Posterior cingulate gyrus (tissue), 11 donors: ENCODE data around the gene TMEM9.
A peak's percentile ranks its signal among the peaks of the same experiment; 100 is the strongest.

ENCODE experiments used
- DNase-seq, 10 donors: peaks; one replicate each; pipeline versions ENCODE4 v3.0.0 to v3.0.0-alpha.2; 2020 to 2021; ENCODE audit warnings: mixed read lengths in 3 of 10
- intact Hi-C: fragments of 100-400 bp; cut with DNase I; formaldehyde crosslinking; loops from one replicate; pipeline ENCODE4 v1.15.1; 2023

Gene TMEM9

DNA sequence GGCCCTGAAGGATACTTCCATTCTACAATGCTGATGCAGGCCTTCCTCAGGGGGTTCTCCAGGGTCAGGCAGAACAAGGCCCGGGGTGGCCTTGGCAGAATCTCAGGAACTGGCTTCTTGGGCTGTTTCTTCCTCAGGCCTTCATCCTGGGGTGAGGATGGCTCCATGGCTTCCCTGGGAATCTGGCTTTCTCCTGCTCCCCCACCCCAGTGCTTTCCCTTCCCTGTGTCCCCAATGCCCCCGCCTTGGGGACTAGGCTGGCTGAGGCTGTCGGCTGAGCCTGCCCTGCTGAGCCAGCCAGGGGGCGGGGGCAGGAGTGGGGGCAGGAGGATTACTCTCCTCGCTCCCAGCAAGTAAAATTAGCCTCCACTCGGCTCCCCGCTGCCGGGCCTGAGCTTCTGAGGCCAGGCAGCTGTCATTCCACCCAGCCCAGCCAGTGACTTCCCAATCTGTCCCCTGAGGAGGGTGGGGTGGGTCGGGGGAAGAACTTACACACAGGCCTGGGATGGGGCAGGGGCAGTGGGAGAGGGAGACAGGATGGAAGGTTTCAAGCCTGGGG is 42.0 kb downstream of the TMEM9 start, which contains the start of gene CACNA1S:
CACNA1S (minus strand) TSS at position 254 of the 559 bp plus-strand sequence; CDS start at position 167, 87 bp downstream.
- peak in 2 of 10 donors; percentile 37 to 61 for DNase-seq
- intact Hi-C loops, result loop anchor here (5.0 to 10.0 kb wide), 2 partner anchors 67 to 140 kb away; no protein-coding TSS in a partner anchor

DNA sequence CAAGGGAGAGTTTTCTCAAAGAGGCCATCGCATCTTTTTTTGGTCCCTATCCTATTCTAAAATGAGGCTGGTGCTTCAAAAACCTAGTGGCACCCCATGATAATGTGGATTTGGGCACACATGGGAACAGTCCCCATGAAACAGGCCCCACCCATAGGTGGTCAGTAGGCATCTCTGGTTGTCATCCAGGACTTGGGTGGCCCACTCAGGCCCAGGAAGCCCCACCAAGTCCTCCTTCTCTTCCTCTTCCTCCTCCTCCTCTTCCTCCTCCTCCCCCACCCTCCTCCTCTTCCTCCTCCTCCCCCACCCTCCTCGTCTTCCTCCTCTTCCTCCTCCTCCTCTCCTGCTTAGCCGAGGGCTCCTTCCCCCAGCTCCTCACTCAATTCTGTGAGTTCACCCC is 42.6 kb downstream of the TMEM9 start:
- intact Hi-C loops, result loop anchor here (5.0 to 10.0 kb wide), 2 partner anchors 67 to 139 kb away; no protein-coding TSS in a partner anchor
- DNase-seq, result no peak

DNA sequence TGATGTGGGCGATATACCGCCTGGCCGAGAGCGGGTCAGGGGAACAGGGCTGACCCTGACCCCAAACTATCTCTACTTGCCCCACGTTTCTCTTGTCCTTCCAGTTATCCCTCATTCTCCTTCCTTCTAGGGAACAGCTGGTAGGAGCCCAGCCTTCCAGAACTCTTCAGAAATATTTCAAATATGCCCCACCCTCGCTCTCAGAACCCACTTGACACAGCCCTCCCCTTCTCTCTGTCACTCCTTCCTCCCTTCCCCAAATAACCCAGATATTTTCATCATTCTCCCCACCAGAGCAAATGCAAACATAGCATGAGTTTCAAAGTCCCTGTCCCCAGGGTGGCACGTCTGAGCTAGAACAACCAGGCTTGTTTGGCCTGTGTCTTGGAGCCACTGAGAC is 43.1 kb downstream of the TMEM9 start:
- intact Hi-C loops, result loop anchor here (5.0 to 10.0 kb wide), 2 partner anchors 66 to 139 kb away; no protein-coding TSS in a partner anchor
- peak in 1 of 10 donors; percentile 2 for DNase-seq

DNA sequence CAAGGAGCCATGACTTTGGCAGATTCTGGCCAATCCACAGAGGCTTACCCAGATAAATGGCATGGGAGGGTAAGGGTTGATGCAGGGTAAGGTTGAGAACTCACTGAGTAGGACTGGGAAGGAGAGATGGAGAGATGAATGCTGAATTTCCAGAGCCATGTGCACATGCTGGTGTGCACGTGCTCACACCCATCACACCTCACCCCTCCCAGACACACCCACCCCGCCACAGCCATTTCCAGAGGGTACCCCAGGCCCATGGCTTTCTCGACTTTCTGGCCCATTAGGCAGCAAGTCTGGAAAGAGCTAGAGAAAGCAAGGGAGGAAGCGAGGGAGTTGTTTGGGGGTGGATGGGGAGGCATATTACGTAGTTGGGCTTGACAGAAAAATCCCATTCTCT is 43.7 kb downstream of the TMEM9 start:
- intact Hi-C loops, result loop anchor here (5.0 to 10.0 kb wide), 2 partner anchors 66 to 138 kb away; no protein-coding TSS in a partner anchor

DNA sequence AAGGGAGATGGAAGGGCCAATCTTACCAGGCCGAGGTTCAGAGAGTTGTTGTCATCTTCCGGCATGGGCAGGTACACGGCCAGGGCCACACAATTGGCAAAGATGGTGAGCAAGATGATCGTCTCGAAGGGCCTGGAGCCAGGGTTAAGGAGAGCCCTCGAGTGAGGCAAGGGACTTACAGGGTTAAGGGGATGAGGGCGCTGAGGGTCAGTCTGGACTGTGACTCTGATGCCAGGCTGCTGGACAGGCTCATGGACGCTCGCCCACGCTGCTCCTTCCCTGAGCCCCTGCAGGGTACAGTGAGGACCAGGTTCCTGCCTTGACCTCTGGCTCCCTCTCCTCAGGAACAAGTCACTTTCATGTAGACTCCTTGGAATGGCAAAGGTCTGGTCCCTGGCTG is 44.1 kb downstream of the TMEM9 start:
- intact Hi-C loops, result loop anchor here (5.0 to 10.0 kb wide), 2 partner anchors 65 to 138 kb away; no protein-coding TSS in a partner anchor
- peak in 2 of 10 donors; percentile 56 to 65 for DNase-seq

More for the DNA sequence above, 43.7 kb downstream of the TMEM9 start:
- peak in 1 of 10 donors; percentile 54 for DNase-seq

DNA sequence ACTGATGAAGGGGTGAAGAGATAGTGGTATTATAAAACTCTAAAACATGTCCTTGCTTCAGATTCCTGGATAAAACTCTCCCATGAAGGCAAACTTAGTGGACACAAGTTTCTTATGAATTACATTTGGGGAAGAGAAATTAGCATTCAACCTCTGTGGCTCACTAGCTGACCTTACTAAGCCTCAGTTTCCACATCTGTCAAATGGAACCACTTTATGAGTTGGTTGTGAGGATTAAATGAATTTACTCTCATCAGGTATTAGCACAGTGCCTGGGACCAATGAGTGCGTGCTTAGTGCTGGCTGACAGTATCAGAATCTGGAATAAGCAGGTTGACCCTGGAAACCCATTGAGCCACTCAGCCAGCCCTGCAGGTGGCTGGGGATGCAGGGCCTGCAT is 44.6 kb downstream of the TMEM9 start:
- no peak for DNase-seq
- intact Hi-C loops, result loop anchor here (5.0 to 10.0 kb wide), 2 partner anchors 65 to 137 kb away; no protein-coding TSS in a partner anchor

DNA sequence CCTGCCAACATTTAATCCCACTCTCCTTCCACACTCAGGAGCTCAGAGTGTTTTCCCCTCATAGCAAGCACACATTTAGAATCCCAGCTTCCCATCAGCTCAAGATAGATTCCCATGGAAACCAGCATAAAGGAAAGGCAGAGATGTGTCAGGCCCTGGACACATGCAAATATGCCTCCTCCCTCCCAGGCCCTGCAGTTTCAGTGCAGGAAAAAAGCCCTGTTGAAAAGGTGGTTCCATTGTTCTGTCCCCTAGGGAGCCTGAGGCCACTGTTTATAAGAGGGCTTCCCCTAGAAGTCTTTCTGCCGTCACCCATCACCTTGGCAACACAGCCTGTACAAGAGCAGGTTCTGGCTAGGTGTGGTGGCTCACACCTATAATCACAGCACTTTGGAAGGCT is 45.7 kb downstream of the TMEM9 start:
- DNase-seq, result peak in 2 of 10 donors; percentile 30 to 52
- intact Hi-C loops, result no loop called here

DNA sequence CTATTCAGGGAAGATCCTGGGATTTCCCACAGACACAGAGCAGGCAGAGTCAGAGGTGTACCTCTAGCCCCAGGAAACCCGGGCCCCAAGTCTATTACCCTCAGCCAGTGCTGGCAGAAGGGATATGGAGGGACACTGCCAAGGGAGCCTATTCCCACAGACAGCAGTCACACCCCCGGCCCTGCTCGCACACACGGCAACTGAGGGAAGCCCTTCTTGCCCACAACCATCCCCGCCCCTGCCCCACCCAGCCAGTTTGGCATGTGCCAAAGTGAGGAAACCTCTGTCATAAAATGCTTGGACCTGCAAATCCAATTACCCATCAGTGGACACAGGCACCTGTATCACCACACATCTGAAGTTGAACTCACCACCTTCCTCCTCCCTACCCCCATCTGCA is 48.6 kb downstream of the TMEM9 start:
- DNase-seq, result peak in 1 of 10 donors; percentile 67
- intact Hi-C loops, result no loop called here

DNA sequence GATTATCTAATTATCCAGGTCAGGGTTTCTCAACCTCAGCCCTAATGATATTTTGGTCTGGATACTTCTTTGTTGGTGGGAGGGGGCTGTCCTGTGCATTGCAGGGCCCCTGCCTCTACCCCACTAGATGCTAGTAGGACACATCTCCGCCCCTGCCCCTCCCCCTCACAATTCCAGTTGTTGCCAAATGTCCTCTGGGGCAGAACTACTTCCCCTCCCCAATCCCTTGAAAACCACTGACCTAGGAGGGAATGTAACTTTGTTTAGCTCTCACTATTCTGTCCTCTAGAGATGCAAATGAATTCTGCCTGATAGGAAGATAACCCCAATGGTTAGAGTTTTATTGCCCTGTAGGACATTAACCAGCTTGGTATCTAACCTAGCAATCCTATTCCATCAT is 50.1 kb downstream of the TMEM9 start:
- DNase-seq, result peak in 1 of 10 donors; percentile 27
- intact Hi-C loops, result no loop called here

DNA sequence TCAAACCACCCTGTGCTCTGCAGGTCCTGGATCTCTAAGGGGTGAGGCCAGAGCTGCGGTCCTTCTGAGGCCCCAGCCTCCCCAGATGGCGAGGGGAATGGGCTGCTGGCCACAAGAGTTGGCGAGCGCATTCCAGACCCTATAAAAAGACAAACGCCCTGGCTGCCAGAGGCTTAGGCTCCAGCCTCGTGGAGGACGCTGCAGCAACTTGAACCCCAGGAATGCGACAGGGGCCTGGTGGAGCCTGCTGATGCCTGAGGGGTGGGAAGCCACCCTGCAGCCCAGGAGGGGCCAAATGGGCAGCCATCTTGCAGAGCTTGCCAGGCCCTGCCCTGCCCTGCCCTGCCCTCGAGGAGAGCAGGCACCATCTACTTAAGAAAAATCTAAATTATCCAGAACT is 50.6 kb downstream of the TMEM9 start:
- intact Hi-C loops, result no loop called here
- DNase-seq, result peak in 1 of 10 donors; percentile 35

DNA sequence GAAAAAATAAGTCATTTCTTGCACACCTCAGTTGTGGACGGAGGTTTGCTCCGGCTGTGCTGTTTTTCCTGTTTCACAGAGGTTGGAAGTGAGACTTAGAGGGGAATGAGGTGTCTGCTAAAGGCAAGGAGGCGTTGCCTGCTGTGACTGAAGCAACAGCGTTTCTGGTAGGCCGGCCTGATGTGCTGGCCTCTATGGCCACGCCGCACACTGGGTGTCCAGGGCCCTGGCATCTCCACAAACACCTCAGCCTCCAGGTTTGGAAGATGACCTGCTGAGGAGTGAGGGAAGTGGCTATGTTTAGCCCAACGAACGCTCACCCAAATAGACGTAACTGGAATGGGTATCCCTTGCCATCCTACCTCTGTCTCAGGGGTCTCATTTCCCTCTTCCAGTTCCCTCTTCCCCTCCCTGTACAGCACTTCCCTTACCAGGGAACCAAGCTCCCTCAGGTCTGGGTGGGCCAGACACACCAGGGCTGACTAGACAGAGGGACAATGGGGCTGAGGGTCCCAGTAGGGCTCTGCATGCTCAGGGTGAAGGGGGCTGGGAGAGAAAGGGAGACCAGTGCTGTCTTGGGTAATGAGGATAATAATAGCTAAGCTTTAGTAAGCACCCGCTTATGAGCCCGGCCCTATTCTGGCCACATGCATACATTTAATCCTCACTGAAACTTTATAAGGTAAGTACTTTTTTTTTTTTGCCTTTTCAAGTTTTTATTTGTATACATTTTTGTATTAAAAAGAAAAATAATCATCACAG is 53.9 kb downstream of the TMEM9 start:
- intact Hi-C loops, result no loop called here
- peak in 1 of 10 donors; percentile 66 for DNase-seq

DNA sequence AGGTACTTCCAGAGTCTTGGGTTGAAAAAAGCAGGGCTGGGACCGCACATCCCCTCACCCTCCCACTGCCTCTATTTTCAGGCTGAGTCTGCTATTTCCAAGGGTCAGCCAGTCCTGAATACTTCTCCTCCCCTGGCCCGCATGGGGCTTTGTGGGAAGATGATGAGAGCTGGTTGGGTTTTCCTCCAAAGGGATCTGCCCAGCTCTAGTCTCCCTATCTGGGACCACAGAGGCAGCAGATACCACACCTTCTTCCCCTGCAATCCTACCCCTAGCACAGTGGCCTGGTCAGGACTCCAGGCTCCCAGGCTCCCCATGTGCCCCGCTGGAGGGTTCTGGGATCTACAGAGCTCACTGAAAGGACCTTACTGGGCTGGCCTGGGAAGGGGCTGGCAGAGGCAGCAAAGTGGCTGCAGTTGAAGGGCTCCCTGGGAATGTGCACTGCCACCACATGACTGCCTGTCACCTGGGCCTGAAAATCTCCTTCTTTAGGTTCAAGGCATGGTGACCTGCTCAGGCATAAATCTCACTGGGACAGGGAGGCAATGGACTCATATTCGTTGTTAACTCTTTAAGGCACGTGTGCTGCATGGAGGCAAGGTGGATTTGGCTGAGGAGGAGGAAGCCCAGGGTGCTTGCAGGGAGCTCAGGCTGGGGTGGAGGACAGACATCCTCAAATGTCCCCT is 55.1 kb downstream of the TMEM9 start:
- peak in 2 of 10 donors; percentile 27 to 34 for DNase-seq
- intact Hi-C loops, result no loop called here

DNA sequence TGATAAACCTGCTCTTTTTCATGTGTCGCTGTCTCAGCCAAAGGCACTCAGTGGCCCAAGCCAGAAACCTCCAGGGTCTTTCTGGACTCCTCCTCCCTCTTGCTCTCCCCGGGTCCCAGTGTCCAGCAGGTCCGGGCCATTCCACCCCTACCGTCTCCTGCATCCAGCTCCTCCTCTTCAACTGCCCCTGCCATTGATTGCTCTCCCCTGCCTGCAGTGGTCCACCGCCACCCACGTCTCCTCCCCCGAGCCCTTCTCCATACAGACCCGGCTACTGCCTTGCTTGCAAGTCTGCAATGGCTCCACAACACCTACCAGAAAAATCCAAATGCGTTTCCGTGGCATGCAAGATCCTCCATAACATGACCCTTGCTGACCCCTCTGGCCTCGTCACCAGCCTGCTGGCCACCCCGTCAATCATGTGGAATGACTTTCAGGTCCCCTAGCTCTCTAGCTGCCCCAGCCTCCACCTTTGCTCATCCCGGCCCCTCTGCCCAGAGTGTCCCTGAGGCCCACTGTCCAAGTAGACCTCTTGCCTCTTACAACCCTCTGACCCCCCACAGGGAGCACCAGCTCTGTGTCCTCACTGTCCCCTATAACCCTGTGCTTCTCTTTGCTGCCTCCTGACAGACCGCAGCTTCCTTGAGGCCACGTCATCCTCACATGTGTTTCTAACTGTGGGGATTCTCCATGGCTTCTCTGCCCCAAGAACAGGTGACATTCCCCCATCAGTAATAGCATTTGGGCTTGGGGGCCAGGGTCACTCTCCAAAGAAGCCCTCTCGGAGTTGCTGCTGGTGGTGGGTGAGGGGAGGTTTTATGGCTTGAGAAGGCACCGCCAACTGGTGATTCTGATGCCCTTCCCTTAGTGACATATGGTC is 57.1 kb downstream of the TMEM9 start:
- DNase-seq, result peak in 2 of 10 donors; percentile 59 to 64
- intact Hi-C loops, result no loop called here

DNA sequence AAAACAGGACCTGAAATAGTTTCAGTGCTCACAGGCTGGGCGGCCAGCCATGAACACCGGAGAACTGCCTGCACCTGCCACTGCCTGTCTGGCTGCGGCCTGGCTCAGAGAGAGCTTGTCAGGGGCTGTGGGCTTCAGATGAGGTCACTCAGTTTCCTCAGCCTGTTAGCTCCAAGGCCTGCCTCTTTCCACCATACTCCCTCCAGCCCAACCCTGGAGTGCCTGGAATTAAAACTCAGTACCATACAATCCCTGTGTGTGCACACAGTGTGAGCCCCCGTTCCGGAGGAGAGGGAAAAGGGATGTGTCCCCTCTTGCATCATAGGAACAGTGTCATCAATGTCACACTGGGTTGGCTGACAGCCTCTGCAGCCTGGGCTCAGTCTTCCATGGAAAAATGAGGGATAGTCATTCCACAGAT is 58.2 kb downstream of the TMEM9 start:
- DNase-seq, result peak in 4 of 10 donors; percentile 32 to 88 (median 62)
- intact Hi-C loops, result no loop called here

DNA sequence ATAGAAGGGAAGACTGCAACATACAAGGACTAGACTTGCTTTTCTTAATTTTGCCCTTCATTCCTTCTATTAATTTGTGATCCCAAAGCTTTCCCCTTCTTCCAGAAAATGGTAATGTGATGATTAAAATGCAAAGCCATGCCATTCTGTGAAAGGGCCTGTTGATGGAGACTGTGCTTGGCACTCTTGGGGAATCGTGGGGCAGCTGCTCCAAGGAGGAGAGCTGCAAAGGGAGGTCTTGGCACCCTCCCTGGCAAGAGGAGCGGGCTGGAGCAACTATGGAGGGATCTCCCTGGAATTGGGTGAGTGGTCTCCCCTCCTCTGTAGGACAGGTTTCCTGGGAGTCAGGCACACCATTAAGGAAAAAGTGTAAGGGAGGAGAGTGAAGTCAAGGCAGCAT is 58.7 kb downstream of the TMEM9 start:
- DNase-seq, result peak in 3 of 10 donors; percentile 31 to 86 (median 64)

DNA sequence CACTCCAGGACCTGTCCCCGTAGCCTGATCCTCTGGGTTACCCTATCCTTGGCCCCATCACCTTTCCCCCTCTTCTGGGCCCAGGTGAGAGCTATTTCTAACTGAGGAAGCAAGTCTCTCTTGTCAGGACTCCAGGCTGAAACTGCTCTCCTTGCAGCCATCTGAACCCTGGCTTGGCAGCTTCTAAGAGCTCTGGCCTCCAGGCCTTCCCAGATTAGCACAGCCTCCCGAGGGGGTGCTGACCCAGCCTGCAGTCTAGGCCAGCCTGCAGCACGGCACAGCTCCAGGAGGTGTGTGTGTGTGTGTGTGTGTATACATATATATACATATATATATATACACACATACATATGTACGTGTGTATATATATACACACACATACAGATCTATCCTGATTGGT is 59.4 kb downstream of the TMEM9 start:
- intact Hi-C loops, result no loop called here
- peak in 1 of 10 donors; percentile 47 for DNase-seq

More for the DNA sequence above, 58.7 kb downstream of the TMEM9 start:
- intact Hi-C loops, result no loop called here

DNA sequence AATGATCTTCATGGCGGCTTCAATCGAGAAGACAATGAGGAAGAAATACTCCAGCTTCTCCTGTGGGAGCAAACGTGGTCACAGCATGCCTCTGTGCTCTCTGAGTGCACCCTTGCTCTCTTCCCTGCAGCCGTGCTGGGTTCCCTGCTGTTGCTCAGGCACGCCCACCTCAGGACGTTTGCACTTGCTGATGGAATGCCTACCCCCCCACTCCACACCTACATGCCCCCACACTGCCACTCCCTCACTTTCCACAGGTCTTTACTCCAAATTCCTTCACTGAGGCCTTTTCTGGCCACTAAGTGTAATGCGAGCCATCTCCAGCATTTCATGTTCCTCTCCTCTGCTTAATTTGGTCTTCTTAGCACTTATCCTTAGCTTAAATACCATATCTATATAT is 60.3 kb downstream of the TMEM9 start:
- peak in 2 of 10 donors; percentile 47 to 49 for DNase-seq
- intact Hi-C loops, result no loop called here

DNA sequence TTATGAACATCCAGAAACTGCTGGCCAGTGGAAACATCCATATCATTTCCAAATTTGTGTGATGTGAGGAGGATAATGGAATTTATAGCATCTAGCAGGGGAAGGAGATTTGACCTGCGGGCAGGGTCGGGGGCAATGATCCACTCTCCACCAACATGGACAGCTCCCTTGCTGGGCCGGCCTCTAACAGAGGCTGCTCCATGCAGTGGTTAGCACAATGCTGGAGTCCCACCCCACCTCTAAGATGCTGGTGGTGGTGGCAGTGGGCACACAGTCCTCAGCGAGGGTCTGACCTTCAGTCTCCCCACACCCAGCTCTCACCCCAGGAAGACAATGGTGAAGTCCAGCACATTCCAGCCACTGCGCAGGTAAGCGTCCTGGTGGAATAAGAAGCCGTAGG is 60.7 kb downstream of the TMEM9 start:
- intact Hi-C loops, result no loop called here
- DNase-seq, result peak in 2 of 10 donors; percentile 22 to 64

DNA sequence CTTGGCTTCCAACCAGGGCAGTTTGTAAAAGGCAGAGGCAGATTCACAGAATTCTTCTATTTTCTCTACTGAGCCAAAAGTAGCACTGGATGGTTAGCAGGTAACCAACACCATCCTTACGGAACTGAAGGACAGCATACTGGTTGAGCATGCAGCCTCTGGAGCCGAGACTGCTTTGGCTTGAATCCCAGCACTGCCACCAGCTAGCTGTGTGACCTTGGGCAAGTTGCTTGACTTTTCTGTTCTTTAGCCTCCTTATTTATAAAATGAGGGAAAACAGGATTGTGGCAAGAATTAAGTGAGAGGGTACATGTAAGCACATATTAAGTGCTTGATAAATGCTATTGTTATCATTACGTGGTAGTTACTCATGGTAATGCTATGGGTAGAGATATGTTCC is 61.5 kb downstream of the TMEM9 start:
- intact Hi-C loops, result no loop called here
- DNase-seq, result peak in 2 of 10 donors; percentile 22 to 24

DNA sequence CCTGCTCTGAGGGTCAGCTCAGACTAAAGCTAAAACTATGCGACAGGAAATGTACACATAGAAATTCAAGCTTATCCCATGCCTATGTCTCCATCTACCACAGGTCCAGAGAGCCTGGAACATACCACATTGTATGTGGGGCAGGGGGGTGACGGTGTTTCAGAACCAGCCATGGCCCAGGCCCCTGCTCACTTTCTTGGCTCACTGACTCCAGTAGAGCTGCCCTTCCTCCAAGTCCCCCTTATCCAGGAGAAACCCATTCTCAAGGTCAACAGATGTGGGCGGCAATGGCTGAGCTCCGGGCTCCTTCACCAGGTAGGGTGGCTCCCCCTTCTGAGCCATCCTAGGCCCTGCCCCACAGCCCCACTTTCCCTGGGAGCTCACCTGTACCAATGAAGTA is 63.0 kb downstream of the TMEM9 start:
- DNase-seq, result peak in 2 of 10 donors; percentile 17 to 40
- intact Hi-C loops, result no loop called here
